EH (cell line): ENCODE data around the gene EXOC4.
"Not testable (repeated sequence)": the region's sequence is repeated elsewhere in the genome, so short reads cannot be mapped to it uniquely, and the experiment has no call there.

Experiments
- DNase-seq: peaks from one replicate; pipeline ENCODE4 v3.0.0-alpha.2; 2015; ENCODE audit warnings: low read depth

The EXOC4 gene

GRCh38 chr7:133753513-133753912 is 500.6 kb downstream of the EXOC4 start:
- DNase-seq = no peak

GRCh38 chr7:133754708-133755107 is 501.8 kb downstream of the EXOC4 start:
- peak; percentile 37 for DNase-seq

GRCh38 chr7:133755901-133756300 is 503.0 kb downstream of the EXOC4 start:
- DNase-seq = no peak

GRCh38 chr7:133761443-133761842 is 508.6 kb downstream of the EXOC4 start:
- DNase-seq = no peak

- peak; percentile 5 for DNase-seq
These were observed 510.3 kb downstream of the EXOC4 start for GRCh38 chr7:133763076-133763640.

- no peak for DNase-seq
These were observed 516.8 kb downstream of the EXOC4 start for GRCh38 chr7:133769668-133770067.

- peak; percentile 62 for DNase-seq
These were observed 518.1 kb downstream of the EXOC4 start for GRCh38 chr7:133770863-133771492.

- no peak for DNase-seq
These were observed 519.0 kb downstream of the EXOC4 start for GRCh38 chr7:133771788-133772419.

- DNase-seq = no peak
These were observed 520.7 kb downstream of the EXOC4 start for GRCh38 chr7:133773601-133774000.

- no peak for DNase-seq
These were observed 522.3 kb downstream of the EXOC4 start for GRCh38 chr7:133775201-133775600.

- no peak for DNase-seq
These were observed 523.4 kb downstream of the EXOC4 start for GRCh38 chr7:133776266-133776665.

- DNase-seq = no peak
These were observed 524.8 kb downstream of the EXOC4 start for GRCh38 chr7:133777701-133778100.

- no peak for DNase-seq
These were observed 525.6 kb downstream of the EXOC4 start for GRCh38 chr7:133778472-133778871.

- DNase-seq = not testable (repeated sequence)
These were observed 526.7 kb downstream of the EXOC4 start for GRCh38 chr7:133779538-133779937.

- no peak for DNase-seq
These were observed 528.0 kb downstream of the EXOC4 start for GRCh38 chr7:133780912-133781311.

GRCh38 chr7:133781486-133782090 is 528.7 kb downstream of the EXOC4 start:
- DNase-seq = no peak

- no peak for DNase-seq
These were observed 529.6 kb downstream of the EXOC4 start for GRCh38 chr7:133782470-133782869.

- DNase-seq = peak; percentile 26
These were observed 530.4 kb downstream of the EXOC4 start for GRCh38 chr7:133783276-133783675.

- DNase-seq = no peak
These were observed 531.7 kb downstream of the EXOC4 start for GRCh38 chr7:133784486-133785001.

- no peak for DNase-seq
These were observed 533.6 kb downstream of the EXOC4 start for GRCh38 chr7:133786401-133786937.

GRCh38 chr7:133789974-133790373 is 537.1 kb downstream of the EXOC4 start:
- peak; percentile 44 for DNase-seq

GRCh38 chr7:133790911-133791310 is 538.0 kb downstream of the EXOC4 start:
- DNase-seq = no peak

GRCh38 chr7:133794479-133794878 is 541.6 kb downstream of the EXOC4 start:
- peak; percentile 46 for DNase-seq
